ENCODE data around the gene VSIG2.

The VSIG2 gene

GRCh38 chr11:124724979-124725718, 26.9 kb downstream of the VSIG2 start:
- no peak for DNase-seq (ENCODE audit: low read depth in 2 of 3, low spot score in 1 of 3)

DNA sequence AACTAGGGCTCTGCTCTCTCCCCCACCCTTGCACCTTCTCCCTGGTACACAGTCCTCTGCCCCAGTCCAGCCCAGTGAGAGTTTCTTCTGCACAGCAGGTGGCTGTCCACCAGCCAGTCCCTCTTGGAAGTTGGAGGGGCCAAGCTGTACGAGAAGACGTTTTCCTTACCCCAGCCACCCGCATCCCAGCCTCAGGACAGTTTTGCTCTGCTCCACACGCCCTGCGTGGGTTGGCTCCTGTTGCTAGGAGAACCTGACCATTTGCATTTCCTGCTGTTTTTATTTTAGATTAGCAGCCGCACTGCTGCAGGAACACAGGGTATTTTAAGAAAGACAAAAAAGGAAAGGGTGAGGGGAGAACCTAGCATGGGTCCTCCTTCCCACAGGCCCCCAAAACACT, 29.9 kb downstream of the VSIG2 start:
- DNase-seq (ENCODE audit: low read depth in 2 of 3, low spot score in 1 of 3), result no peak

GRCh38 chr11:124719534-124719933, 32.5 kb downstream of the VSIG2 start:
- DNase-seq (ENCODE audit: low read depth in 2 of 3, low spot score in 1 of 3), result no peak

DNA sequence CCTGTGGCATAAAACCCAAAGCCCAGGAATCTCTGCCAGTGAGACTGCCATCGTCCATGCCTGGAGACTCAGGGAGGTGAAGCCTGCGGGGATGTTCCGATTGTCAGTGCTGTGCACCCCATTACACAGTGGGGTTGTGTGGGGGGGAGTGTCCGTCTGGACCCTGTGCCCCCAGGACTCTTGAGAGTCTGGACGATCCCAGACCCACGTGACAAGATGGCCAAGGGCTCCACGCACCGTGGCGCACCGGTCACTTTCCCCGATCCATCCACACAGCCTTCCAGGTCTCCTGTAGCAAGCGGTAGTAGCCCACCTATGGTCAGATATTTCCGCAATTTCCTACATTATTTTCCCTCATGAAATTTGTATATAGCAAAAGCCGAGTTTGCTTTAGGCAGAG, 33.3 kb downstream of the VSIG2 start:
- no peak for DNase-seq (ENCODE audit: low read depth in 2 of 3, low spot score in 1 of 3)

- DNase-seq (ENCODE audit: low read depth in 2 of 3, low spot score in 1 of 3), result no peak
Observed at GRCh38 chr11:124717786-124718651, 34.0 kb downstream of the VSIG2 start.

GRCh38 chr11:124717421-124717785, 34.7 kb downstream of the VSIG2 start:
- no peak for DNase-seq (ENCODE audit: low read depth in 2 of 3, low spot score in 1 of 3)

- DNase-seq (ENCODE audit: low read depth in 2 of 3, low spot score in 1 of 3), result no peak
Observed at GRCh38 chr11:124716591-124716990, 35.5 kb downstream of the VSIG2 start.

DNA sequence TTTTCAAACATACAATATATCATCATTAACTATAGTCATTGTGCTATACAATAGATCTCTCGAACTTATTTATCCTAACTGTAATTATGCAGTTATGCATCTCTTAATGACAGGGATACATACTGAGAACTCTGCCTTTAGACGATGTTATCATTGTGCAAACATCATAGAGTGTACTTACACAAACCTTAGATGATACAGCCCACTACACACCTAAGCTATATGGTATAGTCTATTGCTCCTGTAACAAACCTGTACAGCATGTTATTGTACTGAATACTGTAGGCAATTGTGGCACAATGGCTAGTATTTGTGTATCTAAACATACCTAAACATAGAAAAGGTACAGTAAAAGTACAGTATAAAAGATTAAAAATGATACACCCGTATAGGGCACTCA, 39.7 kb downstream of the VSIG2 start:
- DNase-seq (ENCODE audit: low read depth in 2 of 3, low spot score in 1 of 3), result no peak

DNA sequence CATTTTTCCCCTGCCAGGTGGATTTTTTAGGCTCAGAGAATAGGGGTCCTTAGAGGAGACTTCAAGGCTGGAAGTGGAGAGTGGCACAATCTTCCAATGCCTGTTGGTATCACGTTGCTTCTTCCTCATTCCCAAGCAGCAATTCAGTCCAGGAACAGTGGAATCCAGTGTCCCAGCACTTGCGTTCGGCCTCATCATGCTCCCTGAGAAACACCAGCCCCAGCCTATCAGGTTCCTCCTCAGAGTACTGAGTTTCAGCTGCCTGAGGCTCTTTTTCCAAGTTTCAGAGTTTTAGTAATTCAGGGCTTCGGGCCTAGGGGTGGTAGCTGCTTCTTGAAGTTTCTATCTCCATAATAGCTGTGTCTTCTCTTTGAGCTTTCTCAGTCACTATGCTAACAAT, 44.2 kb downstream of the VSIG2 start:
- no peak for DNase-seq (ENCODE audit: low read depth in 2 of 3, low spot score in 1 of 3)

DNA sequence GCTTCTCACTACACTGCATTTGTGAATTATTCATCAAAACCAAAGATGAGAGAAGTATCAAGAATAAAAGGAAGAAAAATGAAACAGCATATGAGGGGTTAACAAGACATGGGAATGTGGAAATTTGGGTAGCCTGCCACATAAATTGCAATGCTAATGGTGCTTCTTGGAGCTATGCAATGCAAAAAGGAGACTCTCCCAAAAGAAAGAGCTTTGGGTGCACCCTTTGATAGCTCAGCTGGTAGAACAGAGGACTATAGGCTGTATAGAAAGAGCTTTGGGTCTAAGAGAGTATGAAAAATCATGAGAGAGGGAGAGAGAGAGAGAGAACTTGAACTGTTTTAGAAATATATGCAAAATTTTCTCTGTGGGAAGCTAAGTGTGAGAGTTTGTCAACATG, 52.0 kb downstream of the VSIG2 start:
- DNase-seq (ENCODE audit: low read depth in 2 of 3, low spot score in 1 of 3), result no peak

DNA sequence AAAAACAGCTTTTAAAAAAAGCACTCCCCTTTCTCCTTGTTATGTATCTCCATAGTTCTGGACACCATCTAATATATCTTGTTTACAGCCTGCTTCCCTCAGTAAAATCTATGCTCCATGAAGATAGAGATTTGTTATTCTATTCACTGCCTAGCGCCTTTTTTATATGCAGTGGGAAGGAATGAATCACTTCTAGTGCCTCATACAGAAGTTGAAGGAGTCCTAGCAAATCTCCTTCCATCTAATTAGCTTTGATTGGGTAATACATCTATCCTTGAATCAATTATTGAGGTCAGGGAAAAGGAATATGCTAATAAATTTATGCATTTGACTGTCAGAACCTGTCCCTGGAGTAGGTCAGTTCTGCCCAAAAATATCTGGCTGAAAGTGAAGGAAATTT, 52.5 kb downstream of the VSIG2 start:
- no peak for DNase-seq (ENCODE audit: low read depth in 2 of 3, low spot score in 1 of 3)
